Measurements from ENCODE around the gene PANK1. TPM values are rescaled to one million over a fixed set of nuclear protein-coding genes. Genes with fewer than 3 reads are reported as not detected.

Gene PANK1
- total RNA-seq, 1 donor from 2014 or later = 4.7 TPM

- no peak overlapping the region for H3K4me3 ChIP-seq (ENCODE audit: low read depth, low read length)
- TF ChIP-seq, protein P1, sequence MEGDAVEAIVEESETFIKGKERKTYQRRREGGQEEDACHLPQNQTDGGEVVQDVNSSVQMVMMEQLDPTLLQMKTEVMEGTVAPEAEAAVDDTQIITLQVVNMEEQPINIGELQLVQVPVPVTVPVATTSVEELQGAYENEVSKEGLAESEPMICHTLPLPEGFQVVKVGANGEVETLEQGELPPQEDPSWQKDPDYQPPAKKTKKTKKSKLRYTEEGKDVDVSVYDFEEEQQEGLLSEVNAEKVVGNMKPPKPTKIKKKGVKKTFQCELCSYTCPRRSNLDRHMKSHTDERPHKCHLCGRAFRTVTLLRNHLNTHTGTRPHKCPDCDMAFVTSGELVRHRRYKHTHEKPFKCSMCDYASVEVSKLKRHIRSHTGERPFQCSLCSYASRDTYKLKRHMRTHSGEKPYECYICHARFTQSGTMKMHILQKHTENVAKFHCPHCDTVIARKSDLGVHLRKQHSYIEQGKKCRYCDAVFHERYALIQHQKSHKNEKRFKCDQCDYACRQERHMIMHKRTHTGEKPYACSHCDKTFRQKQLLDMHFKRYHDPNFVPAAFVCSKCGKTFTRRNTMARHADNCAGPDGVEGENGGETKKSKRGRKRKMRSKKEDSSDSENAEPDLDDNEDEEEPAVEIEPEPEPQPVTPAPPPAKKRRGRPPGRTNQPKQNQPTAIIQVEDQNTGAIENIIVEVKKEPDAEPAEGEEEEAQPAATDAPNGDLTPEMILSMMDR (IDR thresholded peaks at IDR 0.05; ENCODE audit: insufficient read depth, low read length, poor library complexity, severe bottlenecking) = no peak
- DNase-seq (ENCODE audit: low read depth) = no peak
- no peaks in the 10 kb centered on the region for H3K36me3 ChIP-seq (ENCODE audit: control insufficient read depth, insufficient read depth, low read length)
- no peaks in the 10 kb centered on the region for H3K27me3 ChIP-seq (ENCODE audit: control insufficient read depth, insufficient read depth, low read length)
These were observed 68.3 kb downstream of the PANK1 start for GRCh38 chr10:89576696-89577095.

GRCh38 chr10:89576022-89576421, 69.0 kb downstream of the PANK1 start:
- Histone ChIP-seq H3K27me3 (ENCODE audit: control insufficient read depth, insufficient read depth, low read length) (no peaks in the 10 kb centered on the region), H3K4me3 (ENCODE audit: low read depth, low read length) (no peak overlapping the region), H3K36me3 (ENCODE audit: control insufficient read depth, insufficient read depth, low read length) (no peaks in the 10 kb centered on the region)
- DNase-seq (ENCODE audit: low read depth) = no peak
- TF ChIP-seq, protein P1 (IDR thresholded peaks at IDR 0.05; ENCODE audit: insufficient read depth, low read length, poor library complexity, severe bottlenecking) = no peak

- Histone ChIP-seq H3K4me3 (ENCODE audit: low read depth, low read length) (no peak overlapping the region), H3K36me3 (ENCODE audit: control insufficient read depth, insufficient read depth, low read length) (no peaks in the 10 kb centered on the region), H3K27me3 (ENCODE audit: control insufficient read depth, insufficient read depth, low read length) (no peaks in the 10 kb centered on the region)
- TF ChIP-seq, protein P1 (IDR thresholded peaks at IDR 0.05; ENCODE audit: insufficient read depth, low read length, poor library complexity, severe bottlenecking) = no peak
- no peak for DNase-seq (ENCODE audit: low read depth)
These were observed 70.0 kb downstream of the PANK1 start for GRCh38 chr10:89575031-89575430.

DNA sequence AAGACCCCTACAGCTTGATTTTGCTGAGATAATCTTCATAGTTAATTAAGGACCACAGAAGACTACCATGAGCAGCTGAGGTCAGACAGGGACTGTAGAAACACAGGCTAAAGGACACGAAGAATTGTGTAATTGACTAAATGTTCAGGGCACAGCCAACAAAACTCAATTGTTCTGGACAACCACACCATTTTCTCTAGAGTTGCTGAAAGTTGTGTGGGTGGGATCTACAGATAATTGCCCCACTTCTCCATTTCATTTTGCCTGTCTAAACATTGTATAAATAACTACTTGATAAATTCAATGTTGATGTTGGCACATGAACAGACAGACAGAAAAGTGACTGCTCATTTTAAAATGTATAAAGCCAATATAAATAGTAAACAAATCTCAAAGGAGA, 70.7 kb downstream of the PANK1 start:
- no peak for DNase-seq (ENCODE audit: low read depth)
- TF ChIP-seq, protein P1 (IDR thresholded peaks at IDR 0.05; ENCODE audit: insufficient read depth, low read length, poor library complexity, severe bottlenecking) = no peak
- H3K27me3 ChIP-seq (ENCODE audit: control insufficient read depth, insufficient read depth, low read length) = no peaks in the 10 kb centered on the region
- H3K4me3 ChIP-seq (ENCODE audit: low read depth, low read length) = no peak overlapping the region
- no peaks in the 10 kb centered on the region for H3K36me3 ChIP-seq (ENCODE audit: control insufficient read depth, insufficient read depth, low read length)

DNA sequence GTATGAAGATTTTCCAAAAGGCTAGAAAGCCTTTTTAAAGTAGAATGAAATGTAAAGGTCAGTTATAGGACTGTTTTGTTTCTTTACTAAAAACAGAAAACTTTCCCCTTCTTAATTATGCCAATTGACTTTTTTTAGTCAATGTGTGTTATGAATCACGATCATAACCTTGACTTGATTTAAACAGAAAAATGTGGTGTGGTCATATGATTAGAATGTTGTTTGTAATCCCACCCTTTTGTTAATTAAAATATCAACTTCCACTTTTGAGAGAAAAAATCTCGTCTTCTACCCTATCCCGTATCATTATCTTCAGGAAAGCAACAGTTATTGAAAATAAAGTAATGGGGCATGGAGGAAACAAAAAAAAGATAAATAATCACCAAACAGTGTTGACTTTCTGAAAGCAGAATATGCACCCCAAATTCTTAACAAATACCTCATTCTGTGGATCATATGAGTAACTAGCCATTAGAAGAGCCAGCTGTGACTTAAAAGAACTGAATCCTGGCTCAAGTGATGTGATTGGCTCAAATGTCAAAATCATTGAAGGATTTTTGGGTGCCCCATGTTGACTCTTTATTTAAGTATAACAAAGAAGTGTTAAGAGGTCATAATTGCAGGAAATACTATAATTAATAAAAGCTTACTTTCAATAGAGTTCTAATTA, 77.3 kb downstream of the PANK1 start:
- Histone ChIP-seq H3K36me3 (ENCODE audit: control insufficient read depth, insufficient read depth, low read length) (no peaks in the 10 kb centered on the region), H3K27me3 (ENCODE audit: control insufficient read depth, insufficient read depth, low read length) (no peaks in the 10 kb centered on the region), H3K4me3 (ENCODE audit: low read depth, low read length) (no peak overlapping the region)
- TF ChIP-seq, protein P1 (IDR thresholded peaks at IDR 0.05; ENCODE audit: insufficient read depth, low read length, poor library complexity, severe bottlenecking) = no peak
- DNase-seq (ENCODE audit: low read depth) = no peak

DNA sequence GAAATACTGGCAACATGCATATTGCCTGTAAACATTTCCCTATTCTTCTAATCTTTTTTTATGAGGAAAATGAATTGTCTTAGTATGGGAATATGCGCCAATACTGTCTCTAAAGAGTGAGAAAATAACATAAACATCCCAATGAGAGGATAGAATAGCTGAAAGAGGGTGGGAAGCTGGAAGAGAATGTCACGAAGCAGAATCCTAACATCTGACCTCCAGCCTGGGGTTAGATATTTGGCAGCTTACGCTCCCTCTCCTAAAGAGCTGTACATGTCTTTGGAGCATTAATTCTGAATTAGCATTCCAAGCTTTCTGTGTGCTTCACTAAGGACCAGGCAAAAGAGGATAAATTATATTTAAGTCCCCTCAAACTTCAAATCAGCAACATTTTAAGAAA, 78.0 kb downstream of the PANK1 start:
- DNase-seq (ENCODE audit: low read depth) = no peak
- Histone ChIP-seq H3K27me3 (ENCODE audit: control insufficient read depth, insufficient read depth, low read length) (no peaks in the 10 kb centered on the region), H3K36me3 (ENCODE audit: control insufficient read depth, insufficient read depth, low read length) (no peaks in the 10 kb centered on the region), H3K4me3 (ENCODE audit: low read depth, low read length) (no peak overlapping the region)
- TF ChIP-seq, protein P1 (IDR thresholded peaks at IDR 0.05; ENCODE audit: insufficient read depth, low read length, poor library complexity, severe bottlenecking) = no peak

Data from kidney epithelial cell (primary cell).